Smooth muscle cell (in vitro differentiated cells): ENCODE data around the gene AAGAB. TPM values are rescaled to one million over a fixed set of nuclear protein-coding genes. Genes with fewer than 3 reads are reported as not detected.

Experiments used
- DNase-seq: peaks from one replicate; lab custom pipeline; 2025; ENCODE audit not compliant: unreplicated experiment; lab: John Stamatoyannopoulos, UW
- H2AFZ ChIP-seq: fragments of 200-600 bp; sonication (generic); 2 replicates; pipeline ENCODE4 v1.6.0; 2016; ENCODE audit warnings: antibody characterized with exemption, low read depth, mild to moderate bottlenecking
- H3F3A ChIP-seq: fragments of 200-600 bp; sonication (generic); 2 replicates; pipeline ENCODE4 v1.6.0; 2017; ENCODE audit warnings: antibody characterized with exemption, low read depth
- H3K27ac ChIP-seq: fragments of 200-600 bp; sonication (generic); 2 replicates; pipeline ENCODE4 v1.5.1; 2016; ENCODE audit warnings: low read depth, mild to moderate bottlenecking
- H3K27me3 ChIP-seq: fragments of 200-600 bp; sonication (generic); 2 replicates; pipeline ENCODE4 v1.6.1; 2016; ENCODE audit warnings: low read depth, mild to moderate bottlenecking
- H3K36me3 ChIP-seq: fragments of 200-600 bp; sonication (generic); 2 replicates; pipeline ENCODE4 v1.5.1; 2016; ENCODE audit warnings: low read depth
- H3K4me1 ChIP-seq: fragments of 200-600 bp; sonication (generic); 2 replicates; pipeline ENCODE4 v1.5.1; 2016; ENCODE audit warnings: low read depth
- H3K4me2 ChIP-seq: fragments of 200-600 bp; sonication (generic); 2 replicates; pipeline ENCODE4 v1.6.0; 2016; ENCODE audit warnings: mild to moderate bottlenecking
- H3K4me3 ChIP-seq: fragments of 200-600 bp; sonication (generic); 2 replicates; pipeline ENCODE4 v1.5.1; 2016; ENCODE audit warnings: mild to moderate bottlenecking
- H3K79me2 ChIP-seq: fragments of 200-600 bp; sonication (generic); 2 replicates; pipeline ENCODE4 v1.6.0; 2016; ENCODE audit warnings: low read depth, mild to moderate bottlenecking
- H3K9ac ChIP-seq: fragments of 200-600 bp; sonication (generic); 2 replicates; pipeline ENCODE4 v1.6.0; 2016; ENCODE audit warnings: low read depth
- H3K9me3 ChIP-seq: fragments of 200-600 bp; sonication (generic); replicated peaks from 2 replicates; pipeline ENCODE4 v1.5.1; 2016; ENCODE audit warnings: low read depth
- H4K20me1 ChIP-seq: fragments of 200-600 bp; sonication (generic); 2 replicates; pipeline ENCODE4 v1.6.0; 2016; ENCODE audit warnings: low read depth
- WGBS: methylation state at CpG from one replicate; pipeline ENCODE4 v1.1.7; 2016; ENCODE audit warnings: low lambda C conversion rate; 5-methylcytosine and 5-hydroxymethylcytosine counted together
- polyA plus RNA-seq: library from polyadenylated mRNA; unstranded; fragments of >200 nt; fragmentation: Nextera tagmentation; extraction: Ambion mirVana; gene quantifications from 2 replicates; pipeline ENCODE4 v1.2.1, GENCODE V29; 2016
- total RNA-seq: library from RNA; depleted of rRNA; stranded (reverse); fragments of >200 nt; gene quantifications from 2 replicates; pipeline ENCODE4 v1.2.3, GENCODE V29; 2014
- TF ChIP-seq, protein P1 (sequence below): fragments of 200-600 bp; sonication (generic); IDR thresholded peaks from 2 replicates; pipeline ENCODE4 v1.5.1; 2017; ENCODE audit warnings: borderline replicate concordance, mild to moderate bottlenecking, antibody characterized with exemption; ENCODE audit not compliant: insufficient read depth, poor library complexity, severe bottlenecking

Gene AAGAB
- total and polyA plus RNA-seq, 2 experiments from 2014 or later = 38.2 to 39.6 TPM

DNA sequence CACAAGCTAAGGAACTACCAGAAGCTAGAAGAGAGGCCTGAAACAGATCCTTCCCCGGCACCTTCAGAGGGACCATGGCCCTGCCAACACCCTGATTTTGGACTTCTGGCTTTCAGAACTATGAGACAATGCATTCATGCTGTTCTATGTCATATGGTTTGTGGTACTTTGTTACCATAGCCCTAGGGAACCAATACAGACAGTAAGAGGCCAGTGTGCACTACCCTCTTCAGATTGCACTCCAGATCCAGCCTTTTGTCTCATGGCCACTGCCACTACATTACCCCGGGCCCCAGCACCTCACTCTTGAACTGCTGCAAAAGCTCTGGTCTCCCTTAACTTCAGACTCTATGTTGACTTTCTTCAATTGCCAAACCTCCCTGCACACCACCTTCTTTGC lies 24.0 kb downstream of the AAGAB start:
- no peaks in the 10 kb centered on the region for H3K27me3 ChIP-seq
- no peak for DNase-seq
- 100% methylated on average over 2 of the region's 2 CpGs for WGBS
- H3K4me2 ChIP-seq = no peak overlapping the region
- H3K27ac ChIP-seq = no peak overlapping the region
- TF ChIP-seq, protein P1, sequence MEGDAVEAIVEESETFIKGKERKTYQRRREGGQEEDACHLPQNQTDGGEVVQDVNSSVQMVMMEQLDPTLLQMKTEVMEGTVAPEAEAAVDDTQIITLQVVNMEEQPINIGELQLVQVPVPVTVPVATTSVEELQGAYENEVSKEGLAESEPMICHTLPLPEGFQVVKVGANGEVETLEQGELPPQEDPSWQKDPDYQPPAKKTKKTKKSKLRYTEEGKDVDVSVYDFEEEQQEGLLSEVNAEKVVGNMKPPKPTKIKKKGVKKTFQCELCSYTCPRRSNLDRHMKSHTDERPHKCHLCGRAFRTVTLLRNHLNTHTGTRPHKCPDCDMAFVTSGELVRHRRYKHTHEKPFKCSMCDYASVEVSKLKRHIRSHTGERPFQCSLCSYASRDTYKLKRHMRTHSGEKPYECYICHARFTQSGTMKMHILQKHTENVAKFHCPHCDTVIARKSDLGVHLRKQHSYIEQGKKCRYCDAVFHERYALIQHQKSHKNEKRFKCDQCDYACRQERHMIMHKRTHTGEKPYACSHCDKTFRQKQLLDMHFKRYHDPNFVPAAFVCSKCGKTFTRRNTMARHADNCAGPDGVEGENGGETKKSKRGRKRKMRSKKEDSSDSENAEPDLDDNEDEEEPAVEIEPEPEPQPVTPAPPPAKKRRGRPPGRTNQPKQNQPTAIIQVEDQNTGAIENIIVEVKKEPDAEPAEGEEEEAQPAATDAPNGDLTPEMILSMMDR = no peak
- H3K79me2 ChIP-seq = no peaks in the 10 kb centered on the region
- H3K9me3 ChIP-seq = no peaks in the 10 kb centered on the region
- no peak overlapping the region for H2AFZ ChIP-seq
- no peaks in the 10 kb centered on the region for H3K4me1 ChIP-seq
- no peak overlapping the region for H3K9ac ChIP-seq
- no peak overlapping the region for H3K4me3 ChIP-seq
- H3K36me3 ChIP-seq = no peaks in the 10 kb centered on the region
- H4K20me1 ChIP-seq = no peaks in the 10 kb centered on the region
- H3F3A ChIP-seq = no peaks in the 10 kb centered on the region

DNA sequence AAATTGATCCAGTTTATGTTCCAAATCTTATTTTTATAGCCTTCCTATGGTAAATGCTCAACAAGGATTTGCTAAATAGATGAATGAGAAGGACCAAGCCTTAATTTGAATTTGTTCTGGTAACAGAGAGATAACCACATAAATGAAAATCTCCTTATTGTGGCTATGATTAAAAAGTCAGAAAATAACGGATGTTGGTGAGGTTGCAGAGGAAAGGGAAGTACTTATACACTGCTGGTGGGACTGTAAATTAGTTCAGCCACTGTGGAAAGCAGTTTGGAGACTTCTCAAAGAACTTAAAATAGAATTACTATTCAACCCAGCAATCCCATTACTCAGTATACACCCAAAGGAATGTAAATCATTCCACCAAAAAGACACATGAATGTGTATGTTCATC lies 26.2 kb downstream of the AAGAB start:
- H3K36me3 ChIP-seq = no peaks in the 10 kb centered on the region
- no peaks in the 10 kb centered on the region for H3K79me2 ChIP-seq
- no peaks in the 10 kb centered on the region for H3K9me3 ChIP-seq
- no peak overlapping the region for H2AFZ ChIP-seq
- H3K27me3 ChIP-seq = no peaks in the 10 kb centered on the region
- no peak overlapping the region for H3K4me3 ChIP-seq
- TF ChIP-seq, protein P1 = no peak
- DNase-seq = no peak
- H3K4me1 ChIP-seq = no peaks in the 10 kb centered on the region
- 100% methylated on average over 1 of the region's 1 CpG for WGBS
- no peak overlapping the region for H3K27ac ChIP-seq
- no peaks in the 10 kb centered on the region for H3F3A ChIP-seq
- H3K9ac ChIP-seq = no peak overlapping the region
- H3K4me2 ChIP-seq = no peak overlapping the region
- H4K20me1 ChIP-seq = no peaks in the 10 kb centered on the region

DNA sequence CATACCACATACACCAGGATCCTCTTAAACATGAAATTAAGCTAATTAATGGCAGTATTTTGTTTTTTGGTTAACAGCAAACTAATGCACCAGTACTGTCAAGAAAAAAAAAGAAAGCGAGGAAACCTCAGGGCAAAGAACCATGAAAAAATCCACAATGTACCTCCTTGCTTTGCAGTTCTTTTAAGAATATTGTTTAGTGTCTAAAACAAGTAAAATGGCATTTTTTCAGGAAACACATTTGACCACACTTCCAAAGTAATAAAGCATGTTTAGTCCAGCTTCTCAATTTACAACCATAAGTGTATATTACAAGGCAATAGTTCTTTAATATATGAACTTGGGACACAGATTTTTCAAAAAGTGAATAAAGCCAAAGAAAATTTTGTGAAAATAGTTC lies 26.6 kb downstream of the AAGAB start:
- Histone ChIP-seq H3K4me2 (no peak overlapping the region), H3K4me1 (no peaks in the 10 kb centered on the region), H3K9ac (no peak overlapping the region), H3K9me3 (no peaks in the 10 kb centered on the region), H3K27ac (no peak overlapping the region), H2AFZ (no peak overlapping the region), H3K27me3 (no peaks in the 10 kb centered on the region), H4K20me1 (no peaks in the 10 kb centered on the region), H3F3A (no peaks in the 10 kb centered on the region), H3K79me2 (no peaks in the 10 kb centered on the region), H3K36me3 (no peaks in the 10 kb centered on the region), H3K4me3 (no peak overlapping the region)
- TF ChIP-seq, protein P1 = no peak
- no peak for DNase-seq
- WGBS = 96% methylated on average over 1 of the region's 1 CpG

DNA sequence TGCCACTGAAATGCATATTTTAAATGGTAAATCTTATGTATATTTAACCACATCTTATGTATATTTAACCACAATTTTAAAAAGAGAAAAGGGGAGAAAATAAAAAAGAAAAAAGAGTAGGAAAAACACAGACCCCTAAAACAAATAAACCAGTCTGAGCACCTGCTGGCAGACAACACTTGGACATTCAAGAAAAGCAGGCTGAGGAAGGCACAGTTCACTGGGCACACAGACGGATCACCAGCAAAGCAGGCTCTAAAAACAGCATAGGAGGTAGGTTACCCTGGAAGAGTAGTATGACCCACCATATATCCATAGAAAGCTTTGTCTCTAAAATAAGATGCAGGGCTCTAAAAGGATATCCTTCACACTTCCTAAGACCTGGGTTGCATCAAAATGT lies 27.0 kb downstream of the AAGAB start:
- Histone ChIP-seq H3K36me3 (no peaks in the 10 kb centered on the region), H3K9ac (no peak overlapping the region), H3K9me3 (no peaks in the 10 kb centered on the region), H3K4me2 (no peak overlapping the region), H3K27me3 (no peaks in the 10 kb centered on the region), H3K79me2 (no peaks in the 10 kb centered on the region), H2AFZ (no peak overlapping the region), H3K4me3 (no peak overlapping the region), H3K27ac (no peak overlapping the region), H4K20me1 (no peaks in the 10 kb centered on the region), H3F3A (no peaks in the 10 kb centered on the region), H3K4me1 (no peaks in the 10 kb centered on the region)
- no peak for DNase-seq
- WGBS = 83% methylated on average over 1 of the region's 1 CpG
- TF ChIP-seq, protein P1 = no peak
